ENCODE results near the gene SLC37A1. TPM values are rescaled to one million over a fixed set of nuclear protein-coding genes. Genes with fewer than 3 reads are reported as not detected.

The SLC37A1 gene
- total and polyA plus RNA-seq, 9 of the 15 experiments (the other 6 are each of a cell fraction or from before 2014, with no cell fraction given): 0.06 to 3.4 (median 0.40) TPM

- TF ChIP-seq TFAP4 (CRISPR knock-in tag; IDR thresholded peaks at IDR 0.05; ENCODE audit: borderline replicate concordance): peak; percentile 58; the same call in 1 of the 2 replicates
- no peak for TF ChIP-seq FOXJ3 (CRISPR knock-in tag; IDR thresholded peaks at IDR 0.05)
- TF ChIP-seq ID3 (CRISPR knock-in tag; IDR thresholded peaks at IDR 0.05): no peak
- TF ChIP-seq ID3 (tag; IDR thresholded peaks at IDR 0.05): 0 out of 2 replicates have a peak, but pooled peaks have one; percentile 44
- peak; percentile 53 for TF ChIP-seq STAT5A (IDR thresholded peaks at IDR 0.05; ENCODE audit: borderline replicate concordance, low read length)
- peak; percentile 83 for TF ChIP-seq ZNF668 (CRISPR knock-in tag; IDR thresholded peaks at IDR 0.05)
- no peak for TF ChIP-seq ZNF512 (tag; IDR thresholded peaks at IDR 0.05)
- no peak for TF ChIP-seq JUNB (CRISPR knock-in tag; conservative IDR thresholded peaks at IDR 0.05)
- TF ChIP-seq CREB1 (IDR thresholded peaks at IDR 0.05): no peak
- peak; percentile 57; the same call in 1 of the 2 replicates for TF ChIP-seq CREB1 (CRISPR knock-in tag; IDR thresholded peaks at IDR 0.05)
- no peak for TF ChIP-seq THRB (CRISPR knock-in tag; conservative IDR thresholded peaks at IDR 0.05)
- no peak for TF ChIP-seq NR3C1 (CRISPR knock-in tag; IDR thresholded peaks at IDR 0.05)
- TF ChIP-seq ZNF134 (CRISPR knock-in tag; conservative IDR thresholded peaks at IDR 0.05): no peak
- no peak for TF ChIP-seq USF1 (CRISPR knock-in tag; IDR thresholded peaks at IDR 0.05)
- peak; percentile 46; the same call in 1 of the 2 replicates for TF ChIP-seq NFIC (IDR thresholded peaks at IDR 0.05)
- TF ChIP-seq HLTF (IDR thresholded peaks at IDR 0.05): no peak
- peak; percentile 80 for TF ChIP-seq ARID1B (IDR thresholded peaks at IDR 0.05)
- 0 out of 2 replicates have a peak, but pooled peaks have one; percentile 31 for TF ChIP-seq KLF16 (IDR thresholded peaks at IDR 0.05)
- peak; percentile 97 for TF ChIP-seq L3MBTL2 (IDR thresholded peaks at IDR 0.05)
- TF ChIP-seq TAL1 (IDR thresholded peaks at IDR 0.05): peak; percentile 84
- TF ChIP-seq FOXJ2 (tag; IDR thresholded peaks at IDR 0.05): no peak
- no peak; the same call in 1 of the 2 replicates for TF ChIP-seq ZNF766 (CRISPR knock-in tag; conservative IDR thresholded peaks at IDR 0.05)
- no peak for TF ChIP-seq RFX7 (CRISPR knock-in tag; IDR thresholded peaks at IDR 0.05)
- no peak for TF ChIP-seq BCL6 (CRISPR knock-in tag; IDR thresholded peaks at IDR 0.05)
- TF ChIP-seq MYC (IDR thresholded peaks at IDR 0.05; ENCODE audit: low read depth, low read length): 0 out of 2 replicates have a peak, but pooled peaks have one; percentile 46
- no peak for TF ChIP-seq MYC (CRISPR knock-in tag; IDR thresholded peaks at IDR 0.05; ENCODE audit: borderline replicate concordance, low read depth)
- TF ChIP-seq GATAD2A (IDR thresholded peaks at IDR 0.05): 0 out of 2 replicates have a peak, but pooled peaks have one; percentile 36
- TF ChIP-seq MCM3 (IDR thresholded peaks at IDR 0.05): no peak
- TF ChIP-seq SREBF1 (IDR thresholded peaks at IDR 0.05; ENCODE audit: borderline replicate concordance, low read depth, low read length): 0 out of 2 replicates have a peak, but pooled peaks have one; percentile 24
Observed at GRCh38 chr21:42545745-42546144, 32.1 kb downstream of the SLC37A1 start (continued).

Data from K562 (cell line).